ENCODE results near the gene MTHFD1L.

GRCh38 chr6:150822932-150823331 lies 42.6 kb upstream of the MTHFD1L start:
- TF ChIP-seq HDAC2 (IDR thresholded peaks at IDR 0.05; ENCODE audit: borderline replicate concordance in 1 of 2, low read depth in 2 of 2, low read length in 2 of 2) (no peak), POLR2A (IDR thresholded peaks at IDR 0.05; ENCODE audit: control extremely low read depth in 1 of 2, low read depth in 2 of 2, low read length in 2 of 2) (no peak), CTCF (IDR thresholded peaks at IDR 0.05; ENCODE audit: control extremely low read depth in 1 of 3, insufficient read depth in 1 of 3, low read depth in 1 of 3, low read length in 3 of 3) (no peak), SP2 (IDR thresholded peaks at IDR 0.05; ENCODE audit: low read length) (no peak), EZH2 (IDR thresholded peaks at IDR 0.05; ENCODE audit: low read depth, low read length, severe bottlenecking) (no peak), RNF2 (IDR thresholded peaks at IDR 0.05; ENCODE audit: borderline replicate concordance, low read depth, low read length, missing control alignments, poor library complexity, severe bottlenecking) (no peak), CREB1 (IDR thresholded peaks at IDR 0.05) (no peak), BCL11A (IDR thresholded peaks at IDR 0.05; ENCODE audit: low read depth in 2 of 2, low read length in 2 of 2) (no peak), CBX5 (IDR thresholded peaks at IDR 0.05; ENCODE audit: low read depth, low read length) (no peak)

Measured in H1 (cell line).